Progenitor cell of endocrine pancreas (in vitro differentiated cells): ENCODE measurements around the gene PRKCD. TPM values are rescaled to one million over a fixed set of nuclear protein-coding genes. Genes with fewer than 3 reads are reported as not detected.

Source experiments
- DNase-seq: peaks from one replicate; pipeline ENCODE4 v3.0.0; 2021; ENCODE audit warnings: low spot score; ENCODE audit not compliant: unreplicated experiment
- H3K27ac Mint-ChIP-seq: 2 replicates; pipeline ENCODE4 v1.8.0; 2021; ENCODE audit warnings: mild to moderate bottlenecking, moderate library complexity, mixed read lengths
- H3K27me3 Mint-ChIP-seq: 2 replicates; pipeline ENCODE4 v1.8.0; 2021; ENCODE audit warnings: mixed read lengths
- H3K36me3 Mint-ChIP-seq: 2 replicates; pipeline ENCODE4 v1.8.0; 2022; ENCODE audit warnings: mixed read lengths; ENCODE audit not compliant: insufficient read depth
- H3K4me1 Mint-ChIP-seq: 2 replicates; pipeline ENCODE4 v1.8.0; 2021; ENCODE audit warnings: low read depth, mixed read lengths
- H3K4me3 Mint-ChIP-seq: 2 replicates; pipeline ENCODE4 v1.8.0; 2021; ENCODE audit warnings: low read depth, mild to moderate bottlenecking, moderate library complexity, mixed read lengths
- H3K9me3 Mint-ChIP-seq: 2 replicates; pipeline ENCODE4 v1.8.0; 2021; ENCODE audit warnings: low read depth, mixed read lengths
- CTCF ChIP-seq: fragments of 200-600 bp; sonication (generic); IDR thresholded peaks from one replicate; pipeline ENCODE4 v1.5.0; 2021; ENCODE audit warnings: antibody characterized with exemption, mild to moderate bottlenecking; ENCODE audit not compliant: unreplicated experiment
- total RNA-seq: library from RNA; stranded (reverse); gene quantifications from 2 replicates; pipeline ENCODE4 v1.2.1, GENCODE V29; 2021

Gene PRKCD
- total RNA-seq, 1 donor from 2014 or later: 45.8 TPM

- H3K27me3 Mint-ChIP-seq: no peaks in the 10 kb centered on the region
- H3K27ac Mint-ChIP-seq: no peak overlapping the region
- no peak for TF ChIP-seq CTCF
- no peaks in the 10 kb centered on the region for H3K4me1 Mint-ChIP-seq
- H3K4me3 Mint-ChIP-seq: no peak overlapping the region
- H3K9me3 Mint-ChIP-seq: no peaks in the 10 kb centered on the region
- DNase-seq: no peak
- peaks cover 10% of the 10 kb centered on the region for H3K36me3 Mint-ChIP-seq
Measured at GRCh38 chr3:53234841-53235232, 73.8 kb downstream of the PRKCD start.

GRCh38 chr3:53235545-53235944 is 74.5 kb downstream of the PRKCD start:
- no peak for DNase-seq
- Mint-ChIP-seq H3K4me3 (no peak overlapping the region), H3K27me3 (no peaks in the 10 kb centered on the region), H3K9me3 (no peaks in the 10 kb centered on the region), H3K27ac (no peak overlapping the region), H3K36me3 (peaks cover 8% of the 10 kb centered on the region), H3K4me1 (no peaks in the 10 kb centered on the region)
- TF ChIP-seq CTCF: no peak

- DNase-seq: no peak
- H3K27me3 Mint-ChIP-seq: no peaks in the 10 kb centered on the region
- H3K4me1 Mint-ChIP-seq: no peaks in the 10 kb centered on the region
- peaks cover 8% of the 10 kb centered on the region for H3K36me3 Mint-ChIP-seq
- H3K27ac Mint-ChIP-seq: no peak overlapping the region
- TF ChIP-seq CTCF: no peak
- no peaks in the 10 kb centered on the region for H3K9me3 Mint-ChIP-seq
- H3K4me3 Mint-ChIP-seq: no peak overlapping the region
Measured at GRCh38 chr3:53236112-53236841, 75.3 kb downstream of the PRKCD start.

DNA sequence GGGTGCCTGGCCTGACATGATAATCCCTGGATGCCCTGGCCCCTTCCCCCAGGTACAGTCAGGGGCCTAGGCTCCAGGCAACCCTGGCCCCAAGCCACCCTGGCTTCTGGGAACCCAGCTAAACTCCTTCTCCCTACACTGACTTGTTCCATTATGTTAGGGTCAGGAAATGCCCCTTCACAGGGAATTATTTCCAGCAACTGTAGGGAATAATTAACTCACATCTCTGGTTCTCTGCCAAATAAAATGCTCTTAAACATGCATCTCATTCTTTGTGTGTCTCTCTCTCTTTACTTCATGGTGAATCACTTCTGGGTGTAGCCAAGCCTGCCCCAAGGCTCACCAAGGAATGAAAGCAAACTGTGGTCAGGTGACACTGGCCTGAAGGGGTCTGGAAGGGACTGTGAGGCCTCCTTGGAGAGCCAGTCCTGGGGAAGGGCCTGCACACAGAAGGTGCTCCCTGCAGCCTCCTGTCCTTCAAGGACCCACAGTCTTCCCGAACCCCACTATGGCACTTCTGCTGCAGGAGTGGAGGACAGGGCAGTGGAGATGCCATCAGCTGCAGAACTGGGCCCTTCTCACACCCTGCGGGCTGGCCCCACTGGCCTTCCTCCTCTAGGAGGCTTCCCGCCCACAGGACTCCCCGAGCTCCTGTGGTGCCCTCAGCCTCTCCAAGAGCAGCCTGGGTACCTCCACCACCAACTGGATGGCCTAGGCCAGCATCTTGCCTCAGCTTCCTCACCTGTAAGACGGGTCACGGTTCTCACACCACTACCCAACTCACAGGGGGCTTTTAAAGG is 77.2 kb downstream of the PRKCD start:
- DNase-seq: no peak
- Mint-ChIP-seq H3K27me3 (no peaks in the 10 kb centered on the region), H3K36me3 (peaks cover 7% of the 10 kb centered on the region), H3K27ac (no peak overlapping the region), H3K4me1 (no peaks in the 10 kb centered on the region), H3K4me3 (no peak overlapping the region), H3K9me3 (no peaks in the 10 kb centered on the region)
- TF ChIP-seq CTCF: no peak

DNA sequence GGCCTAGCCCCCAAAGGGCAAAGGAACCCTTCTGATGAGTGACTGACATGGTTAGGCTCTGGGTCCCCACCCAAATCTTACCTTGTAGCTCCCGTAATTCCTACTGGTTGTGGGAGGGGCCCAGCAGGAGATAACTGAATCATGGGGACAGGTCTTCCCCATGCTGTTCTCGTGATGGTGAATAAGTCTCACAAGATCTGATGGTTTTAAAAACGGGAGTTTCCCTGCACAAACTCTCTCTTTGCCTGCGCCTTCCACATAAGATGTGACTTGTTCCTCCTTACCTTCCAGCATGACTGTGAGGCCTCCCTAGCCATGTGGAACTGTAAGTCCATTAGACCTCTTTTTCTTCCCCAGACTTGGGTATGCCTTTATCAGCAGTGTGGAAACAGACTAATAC is 77.9 kb downstream of the PRKCD start:
- no peak for DNase-seq
- no peak overlapping the region for H3K4me3 Mint-ChIP-seq
- H3K4me1 Mint-ChIP-seq: peaks cover 2% of the 10 kb centered on the region
- TF ChIP-seq CTCF: no peak
- H3K9me3 Mint-ChIP-seq: no peaks in the 10 kb centered on the region
- peaks cover 7% of the 10 kb centered on the region for H3K36me3 Mint-ChIP-seq
- no peak overlapping the region for H3K27ac Mint-ChIP-seq
- no peaks in the 10 kb centered on the region for H3K27me3 Mint-ChIP-seq
